C4-2B (cell line): ENCODE measurements around the gene SMG7.

ENCODE experiments used
- H3K27ac ChIP-seq: fragments of 450-650 bp; 2 replicates; pipeline ENCODE4 v1.5.1; 2017
- CTCF ChIP-seq: fragments of 450-650 bp; conservative IDR thresholded peaks from 2 replicates; pipeline ENCODE4 v1.5.1; 2017; ENCODE audit warnings: mild to moderate bottlenecking
- ZFX ChIP-seq: fragments of 450-650 bp; IDR thresholded peaks from 2 replicates; pipeline ENCODE4 v1.6.1; 2017

The SMG7 gene

GRCh38 chr1:183454377-183454776 lies 17.9 kb upstream of the SMG7 start:
- H3K27ac ChIP-seq = no peak overlapping the region
- TF ChIP-seq ZFX (no peak), CTCF (no peak)

- H3K27ac ChIP-seq = no peak overlapping the region
- TF ChIP-seq CTCF (no peak), ZFX (no peak)
These were observed 15.5 kb upstream of the SMG7 start for GRCh38 chr1:183456826-183457225.

GRCh38 chr1:183457449-183457848 lies 14.8 kb upstream of the SMG7 start:
- H3K27ac ChIP-seq = no peak overlapping the region
- TF ChIP-seq ZFX (no peak), CTCF (no peak)

GRCh38 chr1:183460596-183460995 lies 11.7 kb upstream of the SMG7 start:
- H3K27ac ChIP-seq = no peak overlapping the region
- TF ChIP-seq ZFX (no peak), CTCF (no peak)

GRCh38 chr1:183461350-183461749 lies 10.9 kb upstream of the SMG7 start:
- TF ChIP-seq ZFX (no peak), CTCF (no peak)
- H3K27ac ChIP-seq = no peak overlapping the region

- TF ChIP-seq ZFX (no peak), CTCF (no peak)
- no peak overlapping the region for H3K27ac ChIP-seq
These were observed 8.7 kb upstream of the SMG7 start for GRCh38 chr1:183463566-183463965.

GRCh38 chr1:183466781-183467180 lies 5.5 kb upstream of the SMG7 start:
- no peak overlapping the region for H3K27ac ChIP-seq
- TF ChIP-seq ZFX (no peak), CTCF (no peak)
